CD14-positive monocyte (primary cell): ENCODE results near the gene GABBR2. TPM values are rescaled to one million over a fixed set of nuclear protein-coding genes. Genes with fewer than 3 reads are reported as not detected.

Experiments used
- DNase-seq, 3 donors: peaks; one replicate each; pipeline ENCODE4 v3.0.0-alpha.2; 2011 to 2022
- H2AFZ ChIP-seq: 2 replicates; pipeline ENCODE4 v1.6.0; 2012; ENCODE audit warnings: mild to moderate bottlenecking, low read depth, low read length, inconsistent platforms; ENCODE audit not compliant: insufficient read depth, poor library complexity, severe bottlenecking
- H3K27ac ChIP-seq, 2 donors: 1 replicate in 1 of 2; 2 replicates in 1 of 2; pipeline ENCODE4 v1.5.1; 2012 to 2013; ENCODE audit warnings: low read length in 2 of 2, control low read depth in 1 of 2, inconsistent platforms in 1 of 2, low read depth in 1 of 2, mild to moderate bottlenecking in 1 of 2
- H3K27me3 ChIP-seq, 2 donors: one replicate each; pipeline versions ENCODE4 v1.6.0 to v1.6.1; 2011 to 2013; ENCODE audit warnings: low read length in 2 of 2; ENCODE audit not compliant: control insufficient read depth in 2 of 2, insufficient read depth in 2 of 2
- H3K36me3 ChIP-seq, 2 donors: replicated peaks in 1 of 2; 1 replicate in 1 of 2; 2 replicates in 1 of 2; pipeline versions ENCODE4 v1.5.1 to v1.6.1; 2012 to 2013; ENCODE audit warnings: low read length in 2 of 2, control low read depth in 1 of 2, inconsistent platforms in 1 of 2, mild to moderate bottlenecking in 1 of 2; ENCODE audit not compliant: insufficient read depth in 2 of 2, control insufficient read depth in 1 of 2
- H3K4me1 ChIP-seq, 2 donors: 1 replicate in 1 of 2; 2 replicates in 1 of 2; pipeline versions ENCODE4 v1.5.1 to v1.6.1; 2012 to 2013; ENCODE audit warnings: low read length in 2 of 2, control low read depth in 1 of 2, inconsistent platforms in 1 of 2, mild to moderate bottlenecking in 1 of 2, moderate library complexity in 1 of 2; ENCODE audit not compliant: insufficient read depth in 2 of 2, control insufficient read depth in 1 of 2
- H3K4me2 ChIP-seq: replicated peaks from 2 replicates; pipeline ENCODE3; 2012; ENCODE audit warnings: low read length, moderate library complexity, mild to moderate bottlenecking; ENCODE audit not compliant: poor library complexity, severe bottlenecking; ENCODE audit errors: extremely low read depth
- H3K4me3 ChIP-seq, 3 experiments: fragments of 200-600 bp in 1 of 3; sonication (generic) in 1 of 3; replicated peaks in 1 of 3; 1 replicate in 2 of 3; 2 replicates in 1 of 3; pipeline ENCODE4 v1.5.1; 2011 to 2013; ENCODE audit warnings: low read length in 3 of 3, mild to moderate bottlenecking in 3 of 3, control low read depth in 2 of 3, low read depth in 2 of 3, inconsistent platforms in 1 of 3, moderate library complexity in 1 of 3
- H3K79me2 ChIP-seq: 2 replicates; pipeline ENCODE4 v1.6.0; 2012; ENCODE audit warnings: mild to moderate bottlenecking, control low read depth, inconsistent platforms, low read length, moderate library complexity; ENCODE audit not compliant: insufficient read depth
- H3K9ac ChIP-seq: 2 replicates; pipeline ENCODE4 v1.6.0; 2017; ENCODE audit warnings: low read length, mild to moderate bottlenecking; ENCODE audit not compliant: insufficient read depth, poor library complexity, severe bottlenecking
- H3K9me3 ChIP-seq, 2 donors: replicated peaks in 1 of 2; 1 replicate in 1 of 2; 2 replicates in 1 of 2; pipeline versions ENCODE4 v1.5.1 to v1.6.1; 2012 to 2013; ENCODE audit warnings: low read length in 2 of 2, control low read depth in 1 of 2; ENCODE audit not compliant: control insufficient read depth in 1 of 2, insufficient read depth in 1 of 2
- H4K20me1 ChIP-seq: 2 replicates; pipeline ENCODE4 v1.6.0; 2012; ENCODE audit warnings: mild to moderate bottlenecking, low read length, control low read depth, moderate library complexity; ENCODE audit not compliant: insufficient read depth
- H3K27ac Mint-ChIP-seq, 7 donors: one replicate each; pipeline ENCODE4 v1.8.0; 2020; ENCODE audit warnings: mild to moderate bottlenecking in 7 of 7, mixed read lengths in 7 of 7, moderate library complexity in 6 of 7, inconsistent platforms in 2 of 7
- H3K27me3 Mint-ChIP-seq, 3 donors: one replicate each; pipeline ENCODE4 v1.8.0; 2021 to 2022; ENCODE audit warnings: low read depth in 3 of 3, mild to moderate bottlenecking in 3 of 3, mixed read lengths in 3 of 3, moderate library complexity in 3 of 3, inconsistent platforms in 1 of 3
- H3K36me3 Mint-ChIP-seq, 2 donors: one replicate each; pipeline ENCODE4 v1.8.0; 2020; ENCODE audit warnings: mixed read lengths in 2 of 2, inconsistent platforms in 1 of 2, mild to moderate bottlenecking in 1 of 2
- H3K4me1 Mint-ChIP-seq: one replicate; pipeline ENCODE4 v1.8.0; 2020; ENCODE audit warnings: mild to moderate bottlenecking, mixed read lengths
- H3K4me3 Mint-ChIP-seq, 2 donors: one replicate each; pipeline ENCODE4 v1.8.0; 2020; ENCODE audit warnings: mild to moderate bottlenecking in 2 of 2, mixed read lengths in 2 of 2, moderate library complexity in 1 of 2
- H3K9me3 Mint-ChIP-seq, 7 donors: one replicate each; pipeline ENCODE4 v1.8.0; 2020 to 2022; ENCODE audit warnings: mixed read lengths in 7 of 7, mild to moderate bottlenecking in 6 of 7, moderate library complexity in 6 of 7, inconsistent platforms in 2 of 7
- CTCF ChIP-seq: fragments of 200-600 bp; IDR thresholded peaks from one replicate; pipeline ENCODE4 v1.8.0; 2022; ENCODE audit warnings: antibody characterized with exemption, mild to moderate bottlenecking
- WGBS: methylation state at CpG from one replicate; pipeline ENCODE4 v1.1.5; 2013; ENCODE audit warnings: missing lambda C conversion rate; ENCODE audit not compliant: insufficient coverage; 5-methylcytosine and 5-hydroxymethylcytosine counted together
- intact Hi-C, 2 donors: fragments of 100-400 bp; cut with micrococcal nuclease; formaldehyde crosslinking; loops; one replicate each; pipeline versions ENCODE4 v1.15.0 to v1.15.1; 2023
- polyA plus RNA-seq, 3 donors: library from polyadenylated mRNA; depleted of rRNA in 1 of 3; unstranded in 2 of 3; stranded (reverse) in 1 of 3; fragments of 300-500 nt in 2 of 3; fragments of >200 nt in 1 of 3; fragmentation: Illumina TruSeq in 2 of 3; gene quantifications; 1 replicate in 2 of 3; 2 replicates in 1 of 3; pipeline ENCODE4 v1.2.3, GENCODE V29; 2012 to 2021

Gene GABBR2
- polyA plus RNA-seq, 3 donors = not detected

DNA sequence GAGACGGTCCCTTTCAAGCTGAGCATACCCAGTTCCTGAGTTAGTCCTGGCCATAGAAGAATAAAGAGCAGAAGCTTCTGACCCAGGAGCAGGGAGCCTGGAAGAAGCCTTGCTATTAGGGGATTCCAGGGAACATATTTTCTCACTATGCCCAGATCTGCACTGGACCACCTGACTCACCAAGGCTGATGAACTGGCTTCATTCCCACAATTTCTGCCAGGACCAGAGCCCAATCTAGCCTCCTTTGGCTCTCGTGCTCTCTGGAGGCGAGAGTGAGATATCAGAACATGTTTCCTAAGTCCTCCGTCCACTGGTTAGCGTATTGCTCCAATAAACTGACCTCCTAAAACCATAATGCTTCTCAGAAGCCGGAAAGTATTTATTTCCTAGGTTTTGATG, 9.9 kb downstream of the GABBR2 start:
- H3K36me3 ChIP-seq = no peaks in the 10 kb centered on the region
- H3K9me3 Mint-ChIP-seq = peaks cover 0 to 10% (median 2%) of the 10 kb centered on the region in 7 donors
- H3K27me3 Mint-ChIP-seq = peaks cover 17 to 43% (median 27%) of the 10 kb centered on the region in 3 donors
- H3K4me1 Mint-ChIP-seq = no peaks in the 10 kb centered on the region
- no peaks in the 10 kb centered on the region for H3K79me2 ChIP-seq
- H3K9me3 ChIP-seq = no peaks in the 10 kb centered on the region
- no peak for TF ChIP-seq CTCF
- no peaks in the 10 kb centered on the region for H3K36me3 Mint-ChIP-seq
- no peak overlapping the region for H2AFZ ChIP-seq
- H3K4me3 Mint-ChIP-seq = no peak overlapping the region
- intact Hi-C loops = no loop called here
- no peak overlapping the region for H3K27ac ChIP-seq
- DNase-seq = no peak
- 83% methylated on average over 1 of the region's 6 CpGs for WGBS
- no peaks in the 10 kb centered on the region for H3K4me1 ChIP-seq
- H3K4me2 ChIP-seq = no peak overlapping the region
- H3K4me3 ChIP-seq = no peak overlapping the region
- H3K27me3 ChIP-seq = peaks cover 0 to 4% of the 10 kb centered on the region in 2 donors
- H3K27ac Mint-ChIP-seq = no peak overlapping the region
- no peaks in the 10 kb centered on the region for H4K20me1 ChIP-seq
- H3K9ac ChIP-seq = no peak overlapping the region

GRCh38 chr9:98694943-98695342, 13.8 kb downstream of the GABBR2 start:
- Histone ChIP-seq H3K79me2 (no peaks in the 10 kb centered on the region), H3K9me3 (no peaks in the 10 kb centered on the region), H3K4me2 (no peak overlapping the region), H2AFZ (no peak overlapping the region), H4K20me1 (no peaks in the 10 kb centered on the region), H3K4me1 (no peaks in the 10 kb centered on the region), H3K36me3 (no peaks in the 10 kb centered on the region), H3K27me3 (no peaks in the 10 kb centered on the region), H3K27ac (no peak overlapping the region), H3K9ac (no peak overlapping the region), H3K4me3 (no peak overlapping the region)
- TF ChIP-seq CTCF = no peak
- Mint-ChIP-seq H3K9me3 (peaks cover 0 to 5% (median 0%) of the 10 kb centered on the region in 7 donors), H3K27ac (no peak overlapping the region), H3K4me1 (no peaks in the 10 kb centered on the region), H3K36me3 (no peaks in the 10 kb centered on the region), H3K4me3 (no peak overlapping the region), H3K27me3 (peaks cover 10 to 26% (median 12%) of the 10 kb centered on the region in 3 donors)
- WGBS = 87% methylated on average over 2 of the region's 2 CpGs
- no peak for DNase-seq
- intact Hi-C loops = no loop called here
